ENCODE data around the gene MAPK8IP1. TPM values are rescaled to one million over a fixed set of nuclear protein-coding genes. Genes with fewer than 3 reads are reported as not detected.

MAPK8IP1 gene
- total and polyA plus RNA-seq, 8 donors: 2.9 to 8.3 (median 7.0) TPM; not detected in 1

DNA sequence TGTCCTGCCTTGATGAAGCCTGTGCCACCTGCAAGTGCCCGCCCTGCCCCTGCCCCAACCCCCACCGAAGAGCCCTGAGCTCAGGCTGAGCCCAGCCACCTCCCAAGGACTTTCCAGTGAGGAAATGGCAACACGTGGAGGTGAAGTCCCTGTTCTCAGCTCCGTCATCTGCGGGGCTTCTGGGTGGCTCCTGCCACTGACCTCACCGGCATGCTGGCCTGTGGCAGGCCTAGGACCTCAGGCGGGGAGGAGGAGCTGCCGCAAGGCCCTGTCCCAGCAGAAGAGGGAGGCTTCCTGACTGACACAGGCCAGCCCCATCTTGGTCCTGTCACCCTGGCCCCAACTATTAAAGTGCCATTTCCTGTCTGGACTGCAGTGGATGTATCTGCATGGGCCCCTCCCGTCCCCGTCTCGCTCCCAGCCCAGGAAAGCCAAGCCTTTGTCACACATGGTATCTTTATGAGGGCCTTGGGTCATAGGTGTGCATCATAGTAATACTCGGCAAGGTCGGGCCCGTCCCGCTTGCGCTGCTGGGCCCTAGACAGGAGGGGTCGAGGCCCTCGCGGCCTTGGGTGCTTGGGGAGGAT, 20.7 kb downstream of the MAPK8IP1 start:
- TF ChIP-seq, protein P1, sequence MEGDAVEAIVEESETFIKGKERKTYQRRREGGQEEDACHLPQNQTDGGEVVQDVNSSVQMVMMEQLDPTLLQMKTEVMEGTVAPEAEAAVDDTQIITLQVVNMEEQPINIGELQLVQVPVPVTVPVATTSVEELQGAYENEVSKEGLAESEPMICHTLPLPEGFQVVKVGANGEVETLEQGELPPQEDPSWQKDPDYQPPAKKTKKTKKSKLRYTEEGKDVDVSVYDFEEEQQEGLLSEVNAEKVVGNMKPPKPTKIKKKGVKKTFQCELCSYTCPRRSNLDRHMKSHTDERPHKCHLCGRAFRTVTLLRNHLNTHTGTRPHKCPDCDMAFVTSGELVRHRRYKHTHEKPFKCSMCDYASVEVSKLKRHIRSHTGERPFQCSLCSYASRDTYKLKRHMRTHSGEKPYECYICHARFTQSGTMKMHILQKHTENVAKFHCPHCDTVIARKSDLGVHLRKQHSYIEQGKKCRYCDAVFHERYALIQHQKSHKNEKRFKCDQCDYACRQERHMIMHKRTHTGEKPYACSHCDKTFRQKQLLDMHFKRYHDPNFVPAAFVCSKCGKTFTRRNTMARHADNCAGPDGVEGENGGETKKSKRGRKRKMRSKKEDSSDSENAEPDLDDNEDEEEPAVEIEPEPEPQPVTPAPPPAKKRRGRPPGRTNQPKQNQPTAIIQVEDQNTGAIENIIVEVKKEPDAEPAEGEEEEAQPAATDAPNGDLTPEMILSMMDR (IDR thresholded peaks at IDR 0.05): no peak
- no peak for TF ChIP-seq POLR2AphosphoS5 (IDR thresholded peaks at IDR 0.05)
- TF ChIP-seq POLR2A (IDR thresholded peaks at IDR 0.05): no peak
- no peak for TF ChIP-seq EP300 (IDR thresholded peaks at IDR 0.05)
- Histone ChIP-seq H3K27ac (no peak overlapping the region), H3K27me3 (no peaks in the 10 kb centered on the region), H3K36me3 (peaks cover 14 to 61% (median 52%) of the 10 kb centered on the region in 4 donors), H3K4me3 (no peak overlapping the region), H3K4me1 (peaks cover 1 to 40% (median 17%) of the 10 kb centered on the region in 4 donors), H3K9me3 (no peaks in the 10 kb centered on the region)
- intact Hi-C loops (cut with DNase I; ENCODE audit: low total_unique reads): no loop called here
- 64 to 72% (median 70%) methylated on average over 17 to 19 of the region's 19 CpGs for WGBS, 5 donors
- peak in 1 of 2 donors; percentile 53 for DNase-seq

DNA sequence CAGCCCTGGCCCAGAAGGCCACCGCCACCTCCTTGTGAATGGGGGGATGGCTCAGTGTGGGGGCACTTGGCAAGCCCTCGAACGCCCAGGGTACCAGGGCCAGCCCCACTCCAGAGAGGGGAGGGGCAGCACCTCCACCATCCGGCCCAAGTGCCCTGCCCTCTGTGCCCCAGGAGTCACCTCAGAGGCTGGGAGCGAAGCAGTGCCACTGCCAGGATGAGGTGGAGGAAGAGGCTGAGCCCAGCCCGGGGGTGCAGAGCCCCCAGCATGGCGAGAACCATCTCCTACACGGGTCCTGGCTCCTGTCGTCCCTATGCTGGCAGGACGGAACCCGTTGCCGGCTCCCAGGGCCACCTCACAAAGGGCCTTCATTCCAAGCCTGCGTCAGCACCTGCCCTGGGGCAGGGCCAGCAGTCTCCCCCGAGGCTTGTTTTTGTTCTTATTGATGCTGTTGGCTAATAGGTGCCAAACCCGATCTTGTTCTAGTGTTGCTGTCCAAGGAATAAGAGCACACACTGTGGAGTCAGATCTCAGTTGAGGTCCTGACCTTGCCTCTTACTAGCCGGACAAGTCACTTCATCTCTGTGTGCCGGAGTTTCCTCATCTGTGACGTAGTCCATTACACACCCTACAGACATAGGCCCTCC, 21.6 kb downstream of the MAPK8IP1 start, which contains the start of gene FREY1:
FREY1 (minus strand) TSS at position 307 of the 647 bp plus-strand sequence; CDS start at position 281, 26 bp downstream.
- no peak for DNase-seq
- Histone ChIP-seq H3K4me1 (peaks cover 0 to 35% (median 13%) of the 10 kb centered on the region in 4 donors), H3K9me3 (no peaks in the 10 kb centered on the region), H3K27me3 (no peaks in the 10 kb centered on the region), H3K27ac (peak within 1 kb of the TSS in 1 of 5 donors; percentile 29), H3K36me3 (peaks cover 23 to 69% (median 60%) of the 10 kb centered on the region in 4 donors), H3K4me3 (no peak within 1 kb of the TSS)
- 59 to 66% (median 62%) methylated on average over 13 to 18 of the region's 18 CpGs for WGBS, 5 donors
- TF ChIP-seq EP300 (IDR thresholded peaks at IDR 0.05): no peak
- TF ChIP-seq POLR2A (IDR thresholded peaks at IDR 0.05): no peak
- TF ChIP-seq POLR2AphosphoS5 (IDR thresholded peaks at IDR 0.05): no peak
- TF ChIP-seq, protein P1 (IDR thresholded peaks at IDR 0.05): no peak
- intact Hi-C loops (cut with DNase I; ENCODE audit: low total_unique reads): no loop called here

DNA sequence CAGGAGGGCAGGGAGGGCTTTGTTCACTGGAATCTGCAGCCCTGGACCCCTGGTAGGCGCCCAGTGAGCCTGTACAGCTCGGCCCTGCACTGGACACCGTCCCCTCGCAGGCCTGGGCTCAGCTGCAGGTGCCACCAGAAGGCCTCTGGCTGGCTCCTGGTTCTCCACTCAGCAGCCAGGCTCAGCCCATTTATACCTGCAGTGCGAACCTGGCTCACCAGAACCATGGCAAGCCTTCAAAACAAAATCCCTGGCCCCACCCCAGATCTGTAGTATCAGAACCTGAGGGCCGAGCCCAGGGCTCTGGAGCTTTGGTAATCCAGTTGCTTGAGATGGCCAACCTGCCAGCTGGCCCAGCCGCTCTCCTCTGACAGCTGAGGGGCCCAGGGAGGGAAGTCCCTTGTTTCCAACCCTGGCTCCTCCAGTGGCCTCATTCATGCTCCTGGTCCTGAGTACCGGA, 22.5 kb downstream of the MAPK8IP1 start:
- H3K4me1 ChIP-seq: peaks cover 0 to 35% (median 13%) of the 10 kb centered on the region in 4 donors
- 50 to 67% (median 64%) methylated on average over 4 to 8 of the region's 8 CpGs for WGBS, 5 donors
- DNase-seq: peak in 1 of 2 donors; percentile 55
- H3K36me3 ChIP-seq: peaks cover 30 to 69% (median 62%) of the 10 kb centered on the region in 4 donors
- TF ChIP-seq POLR2A (IDR thresholded peaks at IDR 0.05) (no peak), POLR2AphosphoS5 (IDR thresholded peaks at IDR 0.05) (no peak), EP300 (IDR thresholded peaks at IDR 0.05) (no peak)
- TF ChIP-seq, protein P1 (IDR thresholded peaks at IDR 0.05): no peak
- H3K4me3 ChIP-seq: no peak overlapping the region
- no peaks in the 10 kb centered on the region for H3K9me3 ChIP-seq
- intact Hi-C loops (cut with DNase I; ENCODE audit: low total_unique reads): no loop called here
- no peaks in the 10 kb centered on the region for H3K27me3 ChIP-seq
- peak overlapping the region in 1 of 5 donors; percentile 29 for H3K27ac ChIP-seq

DNA sequence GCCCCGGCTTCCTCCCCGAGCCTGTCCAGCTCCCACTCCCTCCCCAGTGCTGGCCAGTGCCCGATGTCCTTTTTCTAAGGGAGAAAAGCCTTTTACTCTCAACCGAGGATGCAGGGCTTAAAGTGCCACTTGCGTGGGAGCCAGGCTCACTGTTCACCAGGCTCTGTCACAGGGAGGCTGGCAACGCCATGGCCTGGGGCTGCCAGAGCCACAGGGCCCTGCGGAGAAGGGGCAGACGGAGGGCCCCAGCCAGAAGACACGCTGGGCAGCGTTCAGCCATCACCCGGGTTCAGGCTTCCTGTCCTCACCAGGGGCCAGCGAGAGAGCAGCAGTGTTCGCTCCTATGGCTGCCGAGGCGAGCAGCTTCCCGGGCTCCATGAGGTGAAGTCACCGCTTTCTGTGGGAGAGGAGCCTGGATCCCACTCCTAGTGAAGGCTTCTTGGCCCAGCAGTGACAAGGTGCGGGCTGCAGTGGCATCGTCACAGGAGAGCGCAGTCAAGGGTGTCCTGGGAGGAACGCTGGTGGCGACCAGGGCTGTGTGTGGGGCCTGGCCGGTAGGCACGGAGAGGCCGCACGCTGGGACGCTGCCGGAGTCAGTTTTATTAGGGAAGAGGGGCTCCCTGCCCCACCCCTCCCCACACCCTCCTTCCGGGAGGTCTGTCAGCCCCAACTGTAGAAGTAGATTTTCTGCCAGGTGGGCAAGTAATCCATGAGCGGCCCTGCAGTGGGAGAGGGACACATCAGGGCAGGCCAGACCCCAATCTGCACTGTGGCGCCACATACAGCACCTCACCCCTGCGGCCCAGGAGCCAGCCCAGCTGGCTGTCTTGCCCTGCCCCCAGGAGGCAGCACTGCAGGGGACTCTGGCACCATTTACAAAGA, 24.4 kb downstream of the MAPK8IP1 start:
- Histone ChIP-seq H3K4me3 (no peak overlapping the region), H3K4me1 (peaks cover 0 to 32% (median 13%) of the 10 kb centered on the region in 4 donors), H3K9me3 (no peaks in the 10 kb centered on the region), H3K36me3 (peaks cover 49 to 69% (median 64%) of the 10 kb centered on the region in 4 donors), H3K27me3 (no peaks in the 10 kb centered on the region), H3K27ac (no peak overlapping the region)
- intact Hi-C loops (cut with DNase I; ENCODE audit: low total_unique reads): no loop called here
- WGBS, 5 donors: 87 to 92% (median 89%) methylated on average over 23 to 32 of the region's 32 CpGs
- DNase-seq: no peak
- TF ChIP-seq EP300 (IDR thresholded peaks at IDR 0.05): no peak
- no peak for TF ChIP-seq POLR2AphosphoS5 (IDR thresholded peaks at IDR 0.05)
- TF ChIP-seq, protein P1 (IDR thresholded peaks at IDR 0.05): no peak
- no peak for TF ChIP-seq POLR2A (IDR thresholded peaks at IDR 0.05)

Measured in stomach (tissue), 9 donors.